Cardiac muscle cell (in vitro differentiated cells and primary cell): ENCODE data around the gene KDM1A. TPM values are rescaled to one million over a fixed set of nuclear protein-coding genes. Genes with fewer than 3 reads are reported as not detected.
A peak's percentile ranks its signal among the peaks of the same experiment; 100 is the strongest.
"Not testable (repeated sequence)": the region's sequence is repeated elsewhere in the genome, so short reads cannot be mapped to it uniquely, and the experiment has no call there.

ENCODE experiments used
- DNase-seq, 2 donors: peaks; one replicate each; pipeline versions ENCODE4 v3.0.0 to v3.0.0-alpha.2; 2010 to 2017; ENCODE audit warnings: low read depth in 1 of 2, low spot score in 1 of 2
- H3K27ac ChIP-seq: fragments of 200-600 bp; sonication (generic); 2 replicates; pipeline ENCODE4 v1.5.1; 2016
- H3K27me3 ChIP-seq: fragments of 200-600 bp; sonication (generic); 2 replicates; pipeline ENCODE4 v1.6.0; 2016; ENCODE audit warnings: control low read depth
- H3K36me3 ChIP-seq: fragments of 200-600 bp; sonication (generic); 2 replicates; pipeline ENCODE4 v1.5.1; 2016; ENCODE audit warnings: control low read depth
- H3K4me1 ChIP-seq: fragments of 200-600 bp; sonication (generic); 2 replicates; pipeline ENCODE4 v1.8.1; 2017; ENCODE audit warnings: low read depth, mild to moderate bottlenecking, mixed run types
- H3K4me3 ChIP-seq: fragments of 200-600 bp; sonication (generic); 2 replicates; pipeline ENCODE4 v1.5.1; 2016; ENCODE audit warnings: mild to moderate bottlenecking
- H3K9me3 ChIP-seq: fragments of 200-600 bp; sonication (generic); 2 replicates; pipeline ENCODE4 v1.5.1; 2017; ENCODE audit warnings: low read depth, mild to moderate bottlenecking, control low read depth
- polyA plus RNA-seq: library from polyadenylated mRNA; unstranded; fragments of >200 nt; fragmentation: Nextera tagmentation; extraction: Ambion mirVana; gene quantifications from 2 replicates; pipeline ENCODE4 v1.2.1, GENCODE V29; 2016
- total RNA-seq: library from RNA; depleted of rRNA; stranded (reverse); fragments of >200 nt; gene quantifications from 2 replicates; pipeline ENCODE4 v1.2.3, GENCODE V29; 2016
- TF ChIP-seq, protein P1 (sequence below): IDR thresholded peaks from 2 replicates; pipeline ENCODE4 v1.5.1; 2012; ENCODE audit warnings: low read depth, mild to moderate bottlenecking, low read length

KDM1A gene
- total and polyA plus RNA-seq, 2 experiments from 2014 or later, result 138 to 168 TPM

DNA sequence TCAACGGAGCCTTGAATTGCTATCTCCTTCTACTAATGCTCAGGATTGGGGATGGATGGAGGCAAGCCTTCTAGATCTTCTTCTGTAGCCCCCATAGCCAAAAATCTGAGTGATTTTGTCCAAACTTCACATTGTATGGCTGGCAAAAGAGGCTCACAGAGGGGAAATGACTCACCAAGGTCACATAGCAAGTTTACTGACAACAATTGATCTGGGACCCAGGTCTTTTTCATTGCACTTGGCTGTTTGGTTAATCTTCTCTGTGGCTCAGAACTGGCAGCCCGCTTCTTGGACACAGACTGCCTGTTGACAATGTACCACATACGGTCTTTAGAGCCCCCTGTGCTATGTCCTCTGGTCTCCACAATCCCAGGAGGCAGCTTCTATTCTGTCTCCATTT is 43.6 kb upstream of the KDM1A start:
- no peaks in the 10 kb centered on the region for H3K27me3 ChIP-seq
- no peaks in the 10 kb centered on the region for H3K4me1 ChIP-seq
- TF ChIP-seq, protein P1, sequence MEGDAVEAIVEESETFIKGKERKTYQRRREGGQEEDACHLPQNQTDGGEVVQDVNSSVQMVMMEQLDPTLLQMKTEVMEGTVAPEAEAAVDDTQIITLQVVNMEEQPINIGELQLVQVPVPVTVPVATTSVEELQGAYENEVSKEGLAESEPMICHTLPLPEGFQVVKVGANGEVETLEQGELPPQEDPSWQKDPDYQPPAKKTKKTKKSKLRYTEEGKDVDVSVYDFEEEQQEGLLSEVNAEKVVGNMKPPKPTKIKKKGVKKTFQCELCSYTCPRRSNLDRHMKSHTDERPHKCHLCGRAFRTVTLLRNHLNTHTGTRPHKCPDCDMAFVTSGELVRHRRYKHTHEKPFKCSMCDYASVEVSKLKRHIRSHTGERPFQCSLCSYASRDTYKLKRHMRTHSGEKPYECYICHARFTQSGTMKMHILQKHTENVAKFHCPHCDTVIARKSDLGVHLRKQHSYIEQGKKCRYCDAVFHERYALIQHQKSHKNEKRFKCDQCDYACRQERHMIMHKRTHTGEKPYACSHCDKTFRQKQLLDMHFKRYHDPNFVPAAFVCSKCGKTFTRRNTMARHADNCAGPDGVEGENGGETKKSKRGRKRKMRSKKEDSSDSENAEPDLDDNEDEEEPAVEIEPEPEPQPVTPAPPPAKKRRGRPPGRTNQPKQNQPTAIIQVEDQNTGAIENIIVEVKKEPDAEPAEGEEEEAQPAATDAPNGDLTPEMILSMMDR, result no peak
- no peaks in the 10 kb centered on the region for H3K36me3 ChIP-seq
- H3K4me3 ChIP-seq, result no peak overlapping the region
- H3K27ac ChIP-seq, result no peak overlapping the region
- no peaks in the 10 kb centered on the region for H3K9me3 ChIP-seq
- DNase-seq, result peak in 1 of 2 donors; percentile 22

DNA sequence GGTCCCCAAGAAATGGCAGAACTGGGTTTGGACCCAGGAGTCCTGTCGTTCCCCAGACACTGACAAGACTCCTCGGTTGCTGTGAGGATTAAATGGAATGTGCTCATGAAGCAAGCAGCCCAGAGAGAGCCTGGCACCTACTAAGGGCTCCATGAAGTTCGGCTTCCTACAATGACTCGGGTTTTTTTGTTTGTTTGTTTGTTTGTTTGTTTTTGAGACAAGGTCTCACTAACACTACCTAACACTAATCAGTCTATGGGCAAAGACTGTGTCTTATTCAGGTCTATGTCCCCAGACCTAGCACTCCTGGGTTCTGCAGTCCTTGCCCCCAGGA is 43.2 kb upstream of the KDM1A start:
- TF ChIP-seq, protein P1, result no peak
- Histone ChIP-seq H3K4me1 (no peaks in the 10 kb centered on the region), H3K27ac (no peak overlapping the region), H3K27me3 (no peaks in the 10 kb centered on the region), H3K4me3 (no peak overlapping the region), H3K9me3 (no peaks in the 10 kb centered on the region), H3K36me3 (no peaks in the 10 kb centered on the region)
- DNase-seq, result no peak

DNA sequence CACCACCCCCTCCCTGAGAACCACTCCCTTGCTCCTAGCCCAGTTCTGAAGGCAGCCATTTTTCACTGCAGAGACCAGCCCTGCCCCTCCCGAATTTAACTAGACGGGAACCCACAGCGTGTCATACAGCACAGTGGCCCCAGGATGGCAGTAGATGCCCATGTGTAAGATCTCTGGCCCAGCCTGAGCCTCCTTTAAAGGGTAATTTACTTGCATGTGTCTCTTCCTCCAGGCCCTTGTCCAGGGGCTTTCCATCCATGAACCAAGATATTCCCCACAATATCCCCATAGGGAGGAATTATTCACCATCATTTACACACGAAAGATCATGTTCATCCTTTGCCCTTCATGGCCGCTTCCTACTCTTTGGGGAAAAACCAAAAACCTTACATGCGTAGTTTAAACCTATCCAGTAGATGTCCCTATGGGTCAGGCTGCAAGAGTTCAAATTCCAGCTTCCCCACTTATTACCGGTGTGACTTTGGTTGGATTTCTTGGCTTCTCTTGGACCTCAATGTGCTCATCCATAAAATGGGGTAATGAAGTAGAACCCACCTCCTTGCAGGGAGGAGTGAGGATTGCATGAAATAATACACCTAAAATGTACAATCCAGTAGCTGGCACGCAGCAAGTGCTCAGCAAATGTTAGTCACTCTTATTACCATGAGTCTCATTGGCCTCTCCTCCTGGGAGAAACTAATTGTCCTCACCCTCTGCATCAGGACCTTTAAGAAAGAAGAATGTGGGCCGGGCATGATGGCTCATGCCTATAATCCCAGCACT is 42.6 kb upstream of the KDM1A start:
- DNase-seq, result peak; percentile 87 to 90
- H3K27ac ChIP-seq, result no peak overlapping the region

DNA sequence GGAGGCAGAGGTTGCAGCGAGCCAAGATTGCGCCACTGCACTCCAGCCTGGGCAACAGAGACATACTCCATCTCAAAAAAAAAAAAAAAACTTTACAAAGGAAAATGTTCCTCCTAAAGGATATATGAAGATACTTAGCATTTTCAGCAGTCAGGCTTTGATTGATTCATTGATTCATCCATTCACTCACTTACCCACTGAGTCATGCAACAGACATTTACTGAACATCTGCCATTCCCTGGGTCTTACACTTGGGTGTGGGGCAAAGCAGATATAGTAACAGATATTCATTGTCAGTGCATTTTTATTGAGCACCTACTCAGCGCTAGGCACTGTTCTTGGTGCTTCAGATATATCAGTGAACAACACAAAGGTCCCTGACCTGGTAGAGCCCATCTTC is 41.0 kb upstream of the KDM1A start:
- Histone ChIP-seq H3K9me3 (no peaks in the 10 kb centered on the region), H3K27me3 (no peaks in the 10 kb centered on the region), H3K4me1 (no peaks in the 10 kb centered on the region), H3K27ac (no peak overlapping the region), H3K4me3 (no peak overlapping the region), H3K36me3 (no peaks in the 10 kb centered on the region)
- peak in 1 of 2 donors; percentile 7 for DNase-seq
- TF ChIP-seq, protein P1, result no peak

More for the DNA sequence above, 42.6 kb upstream of the KDM1A start:
- no peaks in the 10 kb centered on the region for H3K36me3 ChIP-seq
- no peak overlapping the region for H3K4me3 ChIP-seq
- TF ChIP-seq, protein P1, result peak; percentile 85
- H3K9me3 ChIP-seq, result no peaks in the 10 kb centered on the region
- no peaks in the 10 kb centered on the region for H3K4me1 ChIP-seq
- H3K27me3 ChIP-seq, result no peaks in the 10 kb centered on the region

DNA sequence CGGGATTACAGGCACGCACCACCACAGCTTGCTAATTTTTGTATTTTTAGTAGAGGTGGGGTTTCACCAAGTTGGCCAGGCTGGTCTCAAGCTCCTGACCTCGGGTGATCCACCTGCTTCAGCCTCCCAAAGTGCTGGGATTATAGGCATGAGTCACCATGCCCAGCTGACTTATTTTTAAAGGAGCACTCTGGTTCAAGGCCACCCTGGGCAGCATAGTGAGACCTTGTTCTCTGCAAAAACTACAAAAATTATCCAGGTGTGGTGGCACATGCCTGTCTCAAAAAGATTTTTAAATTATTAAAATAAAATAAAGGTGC is 38.8 kb upstream of the KDM1A start:
- H3K4me3 ChIP-seq, H3K9me3 ChIP-seq, H3K27me3 ChIP-seq, H3K27ac ChIP-seq, H3K36me3 ChIP-seq, DNase-seq, H3K4me1 ChIP-seq: not testable (repeated sequence)

DNA sequence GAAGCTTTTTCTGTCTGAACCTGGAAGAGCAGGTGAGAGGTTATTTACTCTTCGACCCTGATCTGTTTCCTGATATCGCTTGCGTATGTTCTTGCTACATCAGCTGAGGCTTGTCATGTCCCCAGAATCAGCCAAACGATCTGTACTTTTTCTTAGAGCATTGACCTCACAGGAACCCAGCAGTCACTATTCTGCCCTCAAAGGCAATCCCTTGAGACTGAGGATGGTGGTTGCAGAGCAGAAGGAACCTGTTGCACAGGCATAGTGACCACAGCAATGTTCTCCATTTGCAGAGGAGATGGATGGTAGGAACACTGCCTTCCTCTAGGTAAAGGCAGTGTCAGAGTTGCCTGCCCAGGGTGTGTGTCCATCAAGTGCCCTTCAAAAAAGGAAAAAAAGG is 35.3 kb upstream of the KDM1A start:
- DNase-seq, result no peak
- Histone ChIP-seq H3K27me3 (no peaks in the 10 kb centered on the region), H3K4me3 (no peak overlapping the region), H3K36me3 (no peaks in the 10 kb centered on the region), H3K4me1 (no peaks in the 10 kb centered on the region), H3K9me3 (no peaks in the 10 kb centered on the region), H3K27ac (no peak overlapping the region)
- TF ChIP-seq, protein P1, result no peak

DNA sequence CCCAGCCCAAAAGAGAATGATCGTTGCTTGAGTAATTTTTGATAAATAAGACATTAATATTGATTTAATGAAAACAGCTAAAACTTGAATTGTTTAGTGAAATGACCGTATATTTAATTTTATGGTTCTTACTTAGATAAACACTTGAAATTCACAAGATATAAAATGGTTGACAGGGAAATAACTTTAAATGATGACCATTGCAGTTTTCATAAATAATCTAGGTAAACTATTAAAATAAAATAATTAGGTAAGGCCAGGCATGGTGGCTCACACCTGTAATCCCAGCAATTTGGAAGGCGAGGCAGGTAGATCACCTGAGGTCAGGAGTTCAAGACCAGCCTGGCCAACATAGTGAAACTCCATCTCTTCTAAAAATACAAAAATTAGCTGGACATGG is 26.9 kb upstream of the KDM1A start:
- H3K9me3 ChIP-seq, H3K27ac ChIP-seq, H3K27me3 ChIP-seq, DNase-seq, H3K4me1 ChIP-seq, H3K4me3 ChIP-seq, H3K36me3 ChIP-seq: not testable (repeated sequence)

DNA sequence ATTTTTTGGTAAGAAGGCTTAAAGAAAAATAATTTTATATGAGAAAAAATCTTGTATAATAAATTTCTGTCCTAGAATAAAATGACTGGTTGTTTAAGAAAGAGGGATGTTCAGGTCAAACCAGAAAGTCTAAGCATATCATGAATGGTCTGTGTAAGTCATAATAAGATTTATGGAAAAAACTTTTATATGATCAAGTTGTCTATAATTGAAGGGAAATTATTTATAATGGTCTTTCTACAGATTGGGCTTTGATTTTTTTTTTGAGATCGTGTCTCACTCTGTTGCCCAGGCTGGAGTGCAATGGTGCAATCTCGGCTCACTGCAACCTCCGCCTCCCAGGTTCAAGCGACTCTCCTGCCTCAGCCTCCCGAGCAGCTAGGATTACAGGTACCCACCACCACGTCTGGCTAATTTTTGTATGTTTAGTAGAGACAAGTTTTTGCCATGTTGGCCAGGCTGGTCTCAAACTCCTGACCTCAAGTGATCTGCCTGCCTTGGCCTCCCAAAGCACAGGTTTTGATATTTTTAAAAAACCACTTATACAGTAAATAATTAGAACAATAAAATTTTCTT is 26.0 kb upstream of the KDM1A start:
- not testable (repeated sequence) for H3K27me3 ChIP-seq, H3K27ac ChIP-seq, H3K4me3 ChIP-seq, DNase-seq, H3K36me3 ChIP-seq, H3K9me3 ChIP-seq, H3K4me1 ChIP-seq
